HepG2 (cell line): Measurements from ENCODE around the gene ERMP1. TPM values are rescaled to one million over a fixed set of nuclear protein-coding genes. Genes with fewer than 3 reads are reported as not detected.

Experiments used
- MYNN ChIP-seq: sonication (generic); formaldehyde crosslinking; IDR thresholded peaks from 2 replicates; pipeline ENCODE4 v1.4.0; 2020; ENCODE audit warnings: mild to moderate bottlenecking, low read depth, missing genetic modification reagents
- NPAS2 ChIP-seq: sonication (generic); formaldehyde crosslinking; IDR thresholded peaks from 2 replicates; pipeline ENCODE4 v1.8.0; 2022; ENCODE audit warnings: mild to moderate bottlenecking, missing genetic modification reagents, borderline replicate concordance
- NR1H2 ChIP-seq: sonication (generic); formaldehyde crosslinking; IDR thresholded peaks from 2 replicates; pipeline ENCODE4 v1.8.1; 2022; ENCODE audit warnings: low read depth, missing genetic modification reagents, borderline replicate concordance
- ONECUT2 ChIP-seq: sonication (generic); formaldehyde crosslinking; IDR thresholded peaks from 2 replicates; pipeline ENCODE4 v1.4.0; 2020; ENCODE audit warnings: missing genetic modification reagents
- REL ChIP-seq: sonication (generic); formaldehyde crosslinking; conservative IDR thresholded peaks from 2 replicates; pipeline ENCODE4 v1.8.0; 2022; ENCODE audit warnings: mild to moderate bottlenecking, missing genetic modification reagents, moderate library complexity
- SIX1 ChIP-seq: sonication (generic); formaldehyde crosslinking; IDR thresholded peaks from 2 replicates; pipeline ENCODE4 v1.4.0; 2020; ENCODE audit warnings: missing genetic modification reagents, borderline replicate concordance
- ZNF3 ChIP-seq: IDR thresholded peaks from 2 replicates; pipeline ENCODE4 v1.7.0; 2017; ENCODE audit warnings: inconsistent platforms
- ZNF326 ChIP-seq: sonication (generic); formaldehyde crosslinking; IDR thresholded peaks from 2 replicates; pipeline ENCODE4 v1.4.0; 2020; ENCODE audit warnings: missing genetic modification reagents, borderline replicate concordance
- ZNF501 ChIP-seq: sonication (generic); formaldehyde crosslinking; IDR thresholded peaks from 2 replicates; pipeline ENCODE4 v1.5.1; 2020; ENCODE audit warnings: mild to moderate bottlenecking, moderate library complexity, missing genetic modification reagents
- polyA plus RNA-seq, 8 experiments: library from polyadenylated mRNA; depleted of rRNA in 3 of 8; stranded (reverse) in 7 of 8; unstranded in 1 of 8; fragments of >200 nt; fragmentation: Illumina TruSeq in 4 of 8; extraction: Trizol in 4 of 8; gene quantifications; 2 replicates each; pipeline versions ENCODE4 v1.2.1 to v1.2.3, GENCODE V29; 2011 to 2016; ENCODE audit warnings: low read depth in 4 of 8, missing spikeins in 1 of 8, mixed read lengths in 1 of 8; ENCODE audit not compliant: insufficient read depth in 1 of 8
- total RNA-seq, 5 experiments: library from RNA; depleted of rRNA; stranded (reverse); fragments of >200 nt; fragmentation: Illumina TruSeq; extraction: Trizol; gene quantifications; 2 replicates each; pipeline ENCODE4 v1.2.3, GENCODE V29; 2016; ENCODE audit warnings: low read depth in 1 of 5
- TF ChIP-seq, protein P1 (sequence below): sonication (generic); formaldehyde crosslinking; IDR thresholded peaks from 2 replicates; pipeline ENCODE4 v1.4.0; 2020; ENCODE audit warnings: missing genetic modification reagents
- TF ChIP-seq, protein P2 (sequence below): sonication (generic); formaldehyde crosslinking; IDR thresholded peaks from 2 replicates; pipeline ENCODE4 v1.5.1; 2020; ENCODE audit warnings: missing genetic modification reagents, mild to moderate bottlenecking, borderline replicate concordance
- TF ChIP-seq, protein P3 (sequence below): sonication (generic); formaldehyde crosslinking; IDR thresholded peaks from 2 replicates; pipeline ENCODE4 v1.4.0; 2020; ENCODE audit warnings: missing genetic modification reagents, borderline replicate concordance
- TF ChIP-seq, protein P4 (sequence below): sonication (generic); formaldehyde crosslinking; conservative IDR thresholded peaks from 2 replicates; pipeline ENCODE4 v1.4.0; 2020; ENCODE audit warnings: missing genetic modification reagents
- TF ChIP-seq, protein P5 (sequence below): sonication (generic); formaldehyde crosslinking; IDR thresholded peaks from 2 replicates; pipeline ENCODE4 v1.5.1; 2020; ENCODE audit warnings: missing genetic modification reagents, mild to moderate bottlenecking, borderline replicate concordance

The ERMP1 gene
- total and polyA plus RNA-seq, 2 of the 13 experiments (the other 11 are each of a cell fraction or from before 2014, with no cell fraction given): 40.9 to 65.4 TPM

DNA sequence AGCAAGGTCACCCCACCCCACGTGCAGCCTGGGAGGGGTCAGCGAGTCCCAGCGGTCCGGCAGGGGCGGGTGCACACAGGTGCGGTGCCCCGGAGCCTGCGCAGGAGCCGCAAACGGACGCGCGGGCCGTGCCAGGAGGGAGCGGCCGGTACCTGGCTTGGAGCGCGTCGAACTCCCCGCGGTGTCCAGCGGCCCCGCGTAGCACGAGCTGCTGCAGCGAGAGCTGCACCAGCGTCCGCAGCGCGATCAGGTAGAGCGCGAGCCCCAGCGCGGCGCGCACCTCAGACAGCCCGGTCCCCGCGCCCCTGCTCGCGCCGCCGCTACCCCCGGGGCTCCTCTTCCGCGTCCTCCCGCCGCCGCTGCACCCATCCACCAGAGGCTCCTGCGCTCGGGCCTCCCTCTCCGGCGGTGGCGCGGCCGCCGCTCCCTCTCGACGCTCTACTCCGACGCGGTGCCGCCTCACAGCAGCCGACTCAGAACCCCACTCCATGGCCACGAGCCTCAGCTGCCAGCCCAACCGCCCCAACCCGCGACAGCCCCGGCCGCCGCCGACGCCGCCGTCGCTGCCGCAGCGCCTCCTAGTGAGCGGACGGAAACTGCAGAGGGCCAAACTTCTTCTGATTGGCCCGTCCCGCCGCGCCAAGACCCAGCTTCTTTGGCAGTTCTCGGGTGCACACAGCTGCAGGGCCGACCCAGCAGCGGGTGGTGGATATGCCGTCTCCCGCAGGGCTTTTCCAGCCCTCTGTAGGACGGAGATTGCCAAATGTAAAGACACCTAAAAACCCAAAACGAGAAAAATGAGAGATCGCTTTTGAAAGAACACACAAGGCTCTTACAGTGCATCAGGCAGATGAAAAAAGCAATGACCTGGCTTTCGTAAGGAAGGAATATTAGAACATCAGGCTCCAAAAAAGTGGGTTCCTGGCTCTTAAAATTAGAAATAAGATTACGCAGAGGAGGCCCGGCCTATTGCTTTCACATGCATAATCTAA is at the start of gene ERMP1 (continued):
- TF ChIP-seq REL (CRISPR knock-in tag) (no peak), ZNF3 (no peak), ONECUT2 (peak; percentile 21; the same call in 1 of the 2 replicates), NR1H2 (peak; percentile 84; the same call in 1 of the 2 replicates), ZNF501 (peak; percentile 85), ZNF326 (CRISPR knock-in tag) (no peak), MYNN (no peak), NPAS2 (no peak), SIX1 (CRISPR knock-in tag) (no peak)
- TF ChIP-seq, protein P1, sequence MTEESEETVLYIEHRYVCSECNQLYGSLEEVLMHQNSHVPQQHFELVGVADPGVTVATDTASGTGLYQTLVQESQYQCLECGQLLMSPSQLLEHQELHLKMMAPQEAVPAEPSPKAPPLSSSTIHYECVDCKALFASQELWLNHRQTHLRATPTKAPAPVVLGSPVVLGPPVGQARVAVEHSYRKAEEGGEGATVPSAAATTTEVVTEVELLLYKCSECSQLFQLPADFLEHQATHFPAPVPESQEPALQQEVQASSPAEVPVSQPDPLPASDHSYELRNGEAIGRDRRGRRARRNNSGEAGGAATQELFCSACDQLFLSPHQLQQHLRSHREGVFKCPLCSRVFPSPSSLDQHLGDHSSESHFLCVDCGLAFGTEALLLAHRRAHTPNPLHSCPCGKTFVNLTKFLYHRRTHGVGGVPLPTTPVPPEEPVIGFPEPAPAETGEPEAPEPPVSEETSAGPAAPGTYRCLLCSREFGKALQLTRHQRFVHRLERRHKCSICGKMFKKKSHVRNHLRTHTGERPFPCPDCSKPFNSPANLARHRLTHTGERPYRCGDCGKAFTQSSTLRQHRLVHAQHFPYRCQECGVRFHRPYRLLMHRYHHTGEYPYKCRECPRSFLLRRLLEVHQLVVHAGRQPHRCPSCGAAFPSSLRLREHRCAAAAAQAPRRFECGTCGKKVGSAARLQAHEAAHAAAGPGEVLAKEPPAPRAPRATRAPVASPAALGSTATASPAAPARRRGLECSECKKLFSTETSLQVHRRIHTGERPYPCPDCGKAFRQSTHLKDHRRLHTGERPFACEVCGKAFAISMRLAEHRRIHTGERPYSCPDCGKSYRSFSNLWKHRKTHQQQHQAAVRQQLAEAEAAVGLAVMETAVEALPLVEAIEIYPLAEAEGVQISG (CRISPR knock-in tag): peak; percentile 82
- TF ChIP-seq, protein P2, sequence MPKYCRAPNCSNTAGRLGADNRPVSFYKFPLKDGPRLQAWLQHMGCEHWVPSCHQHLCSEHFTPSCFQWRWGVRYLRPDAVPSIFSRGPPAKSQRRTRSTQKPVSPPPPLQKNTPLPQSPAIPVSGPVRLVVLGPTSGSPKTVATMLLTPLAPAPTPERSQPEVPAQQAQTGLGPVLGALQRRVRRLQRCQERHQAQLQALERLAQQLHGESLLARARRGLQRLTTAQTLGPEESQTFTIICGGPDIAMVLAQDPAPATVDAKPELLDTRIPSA: peak; percentile 75; the same call in 1 of the 2 replicates
- TF ChIP-seq, protein P3, sequence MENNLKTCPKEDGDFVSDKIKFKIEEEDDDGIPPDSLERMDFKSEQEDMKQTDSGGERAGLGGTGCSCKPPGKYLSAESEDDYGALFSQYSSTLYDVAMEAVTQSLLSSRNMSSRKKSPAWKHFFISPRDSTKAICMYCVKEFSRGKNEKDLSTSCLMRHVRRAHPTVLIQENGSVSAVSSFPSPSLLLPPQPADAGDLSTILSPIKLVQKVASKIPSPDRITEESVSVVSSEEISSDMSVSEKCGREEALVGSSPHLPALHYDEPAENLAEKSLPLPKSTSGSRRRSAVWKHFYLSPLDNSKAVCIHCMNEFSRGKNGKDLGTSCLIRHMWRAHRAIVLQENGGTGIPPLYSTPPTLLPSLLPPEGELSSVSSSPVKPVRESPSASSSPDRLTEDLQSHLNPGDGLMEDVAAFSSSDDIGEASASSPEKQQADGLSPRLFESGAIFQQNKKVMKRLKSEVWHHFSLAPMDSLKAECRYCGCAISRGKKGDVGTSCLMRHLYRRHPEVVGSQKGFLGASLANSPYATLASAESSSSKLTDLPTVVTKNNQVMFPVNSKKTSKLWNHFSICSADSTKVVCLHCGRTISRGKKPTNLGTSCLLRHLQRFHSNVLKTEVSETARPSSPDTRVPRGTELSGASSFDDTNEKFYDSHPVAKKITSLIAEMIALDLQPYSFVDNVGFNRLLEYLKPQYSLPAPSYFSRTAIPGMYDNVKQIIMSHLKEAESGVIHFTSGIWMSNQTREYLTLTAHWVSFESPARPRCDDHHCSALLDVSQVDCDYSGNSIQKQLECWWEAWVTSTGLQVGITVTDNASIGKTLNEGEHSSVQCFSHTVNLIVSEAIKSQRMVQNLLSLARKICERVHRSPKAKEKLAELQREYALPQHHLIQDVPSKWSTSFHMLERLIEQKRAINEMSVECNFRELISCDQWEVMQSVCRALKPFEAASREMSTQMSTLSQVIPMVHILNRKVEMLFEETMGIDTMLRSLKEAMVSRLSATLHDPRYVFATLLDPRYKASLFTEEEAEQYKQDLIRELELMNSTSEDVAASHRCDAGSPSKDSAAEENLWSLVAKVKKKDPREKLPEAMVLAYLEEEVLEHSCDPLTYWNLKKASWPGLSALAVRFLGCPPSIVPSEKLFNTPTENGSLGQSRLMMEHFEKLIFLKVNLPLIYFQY: peak; percentile 90
- TF ChIP-seq, protein P4, sequence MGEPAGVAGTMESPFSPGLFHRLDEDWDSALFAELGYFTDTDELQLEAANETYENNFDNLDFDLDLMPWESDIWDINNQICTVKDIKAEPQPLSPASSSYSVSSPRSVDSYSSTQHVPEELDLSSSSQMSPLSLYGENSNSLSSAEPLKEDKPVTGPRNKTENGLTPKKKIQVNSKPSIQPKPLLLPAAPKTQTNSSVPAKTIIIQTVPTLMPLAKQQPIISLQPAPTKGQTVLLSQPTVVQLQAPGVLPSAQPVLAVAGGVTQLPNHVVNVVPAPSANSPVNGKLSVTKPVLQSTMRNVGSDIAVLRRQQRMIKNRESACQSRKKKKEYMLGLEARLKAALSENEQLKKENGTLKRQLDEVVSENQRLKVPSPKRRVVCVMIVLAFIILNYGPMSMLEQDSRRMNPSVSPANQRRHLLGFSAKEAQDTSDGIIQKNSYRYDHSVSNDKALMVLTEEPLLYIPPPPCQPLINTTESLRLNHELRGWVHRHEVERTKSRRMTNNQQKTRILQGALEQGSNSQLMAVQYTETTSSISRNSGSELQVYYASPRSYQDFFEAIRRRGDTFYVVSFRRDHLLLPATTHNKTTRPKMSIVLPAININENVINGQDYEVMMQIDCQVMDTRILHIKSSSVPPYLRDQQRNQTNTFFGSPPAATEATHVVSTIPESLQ (CRISPR knock-in tag): 0 out of 2 replicates have a peak, but pooled peaks have one; percentile 28
- TF ChIP-seq, protein P5, sequence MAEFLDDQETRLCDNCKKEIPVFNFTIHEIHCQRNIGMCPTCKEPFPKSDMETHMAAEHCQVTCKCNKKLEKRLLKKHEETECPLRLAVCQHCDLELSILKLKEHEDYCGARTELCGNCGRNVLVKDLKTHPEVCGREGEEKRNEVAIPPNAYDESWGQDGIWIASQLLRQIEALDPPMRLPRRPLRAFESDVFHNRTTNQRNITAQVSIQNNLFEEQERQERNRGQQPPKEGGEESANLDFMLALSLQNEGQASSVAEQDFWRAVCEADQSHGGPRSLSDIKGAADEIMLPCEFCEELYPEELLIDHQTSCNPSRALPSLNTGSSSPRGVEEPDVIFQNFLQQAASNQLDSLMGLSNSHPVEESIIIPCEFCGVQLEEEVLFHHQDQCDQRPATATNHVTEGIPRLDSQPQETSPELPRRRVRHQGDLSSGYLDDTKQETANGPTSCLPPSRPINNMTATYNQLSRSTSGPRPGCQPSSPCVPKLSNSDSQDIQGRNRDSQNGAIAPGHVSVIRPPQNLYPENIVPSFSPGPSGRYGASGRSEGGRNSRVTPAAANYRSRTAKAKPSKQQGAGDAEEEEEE (CRISPR knock-in tag): no peak
